OCI-LY7 (cell line): ENCODE results near the gene GRM1. TPM values are rescaled to one million over a fixed set of nuclear protein-coding genes. Genes with fewer than 3 reads are reported as not detected.

Experiments
- BruUV-seq: library from RNA; stranded (reverse); fragments of 400-500 nt; replicated peaks from 2 replicates; lab custom pipeline; 2021; lab: Mats Ljungman, UMichigan
- CTCF ChIA-PET: fragments of 300-600 bp; sonication (Branson Sonifier 250); formaldehyde crosslinking; loops from one replicate; lab custom pipeline; 2022; ENCODE audit warnings: antibody characterized with exemption; ENCODE audit not compliant: unreplicated experiment; lab: Charles Lee
- POLR2A ChIA-PET: fragments of 300-600 bp; sonication (Branson Sonifier 250); formaldehyde crosslinking; loops from one replicate; lab custom pipeline; 2022; ENCODE audit warnings: antibody characterized with exemption; lab: Charles Lee
- DNase-seq: peaks from one replicate; pipeline ENCODE4 v3.0.0-alpha.2; 2015; ENCODE audit warnings: low spot score
- H2AFZ ChIP-seq: fragments of 200-600 bp; sonication (generic), shearing (Covaris generic); 2 replicates; pipeline ENCODE4 v1.6.1; 2014; ENCODE audit warnings: mild to moderate bottlenecking, antibody characterized with exemption, low read length, moderate library complexity
- H3K27ac ChIP-seq: fragments of 200-600 bp; sonication (generic); 2 replicates; pipeline ENCODE4 v1.5.1; 2014; ENCODE audit warnings: mixed run types, low read depth, mild to moderate bottlenecking, moderate library complexity, low read length, inconsistent platforms; ENCODE audit not compliant: poor library complexity, severe bottlenecking
- H3K36me3 ChIP-seq: fragments of 200-600 bp; sonication (generic); 2 replicates; pipeline ENCODE4 v1.6.1; 2014; ENCODE audit warnings: mild to moderate bottlenecking, antibody characterized with exemption, low read length, moderate library complexity, mixed read lengths; ENCODE audit not compliant: insufficient read depth
- H3K4me1 ChIP-seq: fragments of 200-600 bp; sonication (generic); 2 replicates; pipeline ENCODE4 v1.5.1; 2014; ENCODE audit warnings: mild to moderate bottlenecking, low read length; ENCODE audit not compliant: insufficient read depth, poor library complexity, severe bottlenecking
- H3K4me2 ChIP-seq: fragments of 200-600 bp; sonication (generic); 2 replicates; pipeline ENCODE4 v1.6.1; 2014; ENCODE audit warnings: mild to moderate bottlenecking, low read length
- H3K4me3 ChIP-seq: fragments of 200-600 bp; sonication (generic); 2 replicates; pipeline ENCODE4 v1.5.1; 2014; ENCODE audit warnings: mild to moderate bottlenecking, low read depth, low read length; ENCODE audit not compliant: poor library complexity, severe bottlenecking
- H3K79me2 ChIP-seq: fragments of 200-600 bp; sonication (generic); 2 replicates; pipeline ENCODE4 v1.6.1; 2016; ENCODE audit warnings: low read depth, mild to moderate bottlenecking, low read length, moderate library complexity, mixed read lengths; ENCODE audit not compliant: insufficient read depth
- H3K9me2 ChIP-seq: fragments of 200-600 bp; sonication (generic); 2 replicates; pipeline ENCODE4 v1.6.1; 2016; ENCODE audit warnings: mild to moderate bottlenecking, low read length, mixed read lengths; ENCODE audit not compliant: insufficient read depth
- H3K9me3 ChIP-seq: fragments of 200-600 bp; sonication (generic); 2 replicates; pipeline ENCODE4 v1.6.1; 2014; ENCODE audit warnings: mild to moderate bottlenecking, mixed run types, low read length, mixed read lengths
- H4K20me1 ChIP-seq: fragments of 200-600 bp; sonication (generic); 2 replicates; pipeline ENCODE4 v1.6.1; 2014; ENCODE audit warnings: mild to moderate bottlenecking, antibody characterized with exemption, low read length, moderate library complexity, mixed read lengths; ENCODE audit not compliant: insufficient read depth
- EZH2phosphoT487 ChIP-seq: fragments of 200-600 bp; sonication (generic); IDR thresholded peaks from 2 replicates; pipeline ENCODE4 v1.6.1; 2018; ENCODE audit warnings: low read depth, borderline replicate concordance, mild to moderate bottlenecking, mixed run types, antibody characterized with exemption, low read length, moderate library complexity, mixed read lengths
- intact Hi-C: fragments of 100-400 bp; cut with micrococcal nuclease; formaldehyde crosslinking; loops from one replicate; pipeline ENCODE4 v1.10.0; 2022; ENCODE audit not compliant: unreplicated experiment
- total RNA-seq, 2 experiments: library from RNA; depleted of rRNA in 1 of 2; stranded (reverse); fragments of >200 nt in 1 of 2; shearing (Covaris generic) in 1 of 2; gene quantifications; 2 replicates each; pipeline ENCODE4 v1.2.3, GENCODE V29; 2014 to 2022
- TF ChIP-seq, protein P1 (sequence below): fragments of 200-600 bp; sonication (generic); conservative IDR thresholded peaks from 2 replicates; pipeline ENCODE4 v1.5.1; 2014; ENCODE audit warnings: mild to moderate bottlenecking, antibody characterized with exemption, low read length, moderate library complexity, mixed read lengths

GRM1 gene
- total RNA-seq, 2 experiments from 2014 or later = not detected

DNA sequence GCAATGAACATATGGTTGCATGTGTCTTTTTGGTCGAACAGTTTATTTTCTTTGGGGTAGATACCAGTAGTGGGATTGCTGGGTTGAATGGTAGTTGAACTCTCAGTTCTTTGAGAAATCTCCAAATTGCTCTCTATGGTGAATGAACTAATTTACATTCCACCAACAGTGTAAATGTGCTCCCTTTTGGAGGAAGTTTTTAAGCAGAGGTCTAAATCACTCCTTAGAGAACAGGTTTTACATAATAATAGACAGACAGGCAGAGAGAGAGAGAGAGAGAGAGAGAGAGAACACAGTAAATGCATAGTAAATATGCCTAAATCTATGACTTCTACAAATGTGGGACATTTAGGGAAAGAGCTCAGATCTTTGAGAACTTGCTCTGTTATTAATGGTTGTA is 37.6 kb downstream of the GRM1 start:
- CTCF ChIA-PET = no interaction called here
- TF ChIP-seq, protein P1, sequence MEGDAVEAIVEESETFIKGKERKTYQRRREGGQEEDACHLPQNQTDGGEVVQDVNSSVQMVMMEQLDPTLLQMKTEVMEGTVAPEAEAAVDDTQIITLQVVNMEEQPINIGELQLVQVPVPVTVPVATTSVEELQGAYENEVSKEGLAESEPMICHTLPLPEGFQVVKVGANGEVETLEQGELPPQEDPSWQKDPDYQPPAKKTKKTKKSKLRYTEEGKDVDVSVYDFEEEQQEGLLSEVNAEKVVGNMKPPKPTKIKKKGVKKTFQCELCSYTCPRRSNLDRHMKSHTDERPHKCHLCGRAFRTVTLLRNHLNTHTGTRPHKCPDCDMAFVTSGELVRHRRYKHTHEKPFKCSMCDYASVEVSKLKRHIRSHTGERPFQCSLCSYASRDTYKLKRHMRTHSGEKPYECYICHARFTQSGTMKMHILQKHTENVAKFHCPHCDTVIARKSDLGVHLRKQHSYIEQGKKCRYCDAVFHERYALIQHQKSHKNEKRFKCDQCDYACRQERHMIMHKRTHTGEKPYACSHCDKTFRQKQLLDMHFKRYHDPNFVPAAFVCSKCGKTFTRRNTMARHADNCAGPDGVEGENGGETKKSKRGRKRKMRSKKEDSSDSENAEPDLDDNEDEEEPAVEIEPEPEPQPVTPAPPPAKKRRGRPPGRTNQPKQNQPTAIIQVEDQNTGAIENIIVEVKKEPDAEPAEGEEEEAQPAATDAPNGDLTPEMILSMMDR = no peak
- TF ChIP-seq EZH2phosphoT487 = no peak

DNA sequence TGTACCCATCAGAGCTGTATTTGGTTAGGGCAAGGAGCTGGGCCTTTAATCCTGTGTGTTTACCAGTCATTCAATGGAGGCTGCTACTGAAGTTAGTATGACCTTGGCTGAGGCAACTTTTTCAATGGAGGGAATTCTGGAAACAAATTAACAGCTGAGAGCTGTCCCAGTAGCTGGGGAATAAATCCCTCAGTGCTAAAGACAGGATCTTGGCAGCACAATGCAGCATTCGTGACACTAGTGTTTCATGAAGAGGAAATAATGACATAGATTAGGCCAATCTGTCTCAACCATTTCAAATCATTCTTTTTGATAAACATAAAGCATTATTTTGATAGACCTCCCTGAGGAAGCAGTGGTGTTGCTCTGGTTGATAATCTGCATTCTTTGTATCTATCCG is 42.9 kb downstream of the GRM1 start:
- H3K79me2 ChIP-seq = no peaks in the 10 kb centered on the region
- H2AFZ ChIP-seq = no peak overlapping the region
- no peaks in the 10 kb centered on the region for H3K36me3 ChIP-seq
- no peak for DNase-seq
- H3K4me2 ChIP-seq = no peak overlapping the region
- intact Hi-C loops = no loop called here
- POLR2A ChIA-PET = no interaction called here
- no peak overlapping the region for H3K27ac ChIP-seq
- H4K20me1 ChIP-seq = no peaks in the 10 kb centered on the region
- no peaks in the 10 kb centered on the region for H3K4me1 ChIP-seq
- CTCF ChIA-PET = no interaction called here
- BruUV-seq = no TSS peak
- no peaks in the 10 kb centered on the region for H3K9me3 ChIP-seq
- H3K4me3 ChIP-seq = no peak overlapping the region
- H3K9me2 ChIP-seq = no peaks in the 10 kb centered on the region
- TF ChIP-seq, protein P1 = no peak
- TF ChIP-seq EZH2phosphoT487 = no peak

More for the DNA sequence above, 37.6 kb downstream of the GRM1 start:
- POLR2A ChIA-PET = interaction anchor here (0.6 to 0.9 kb wide), 4 partner anchors 12 to 232 kb away, joined by 3 to 4 read pairs (median 3); no protein-coding TSS in a partner anchor
- no peaks in the 10 kb centered on the region for H3K9me2 ChIP-seq
- no peak for DNase-seq
- no peaks in the 10 kb centered on the region for H3K79me2 ChIP-seq
- H2AFZ ChIP-seq = no peak overlapping the region
- no peak overlapping the region for H3K27ac ChIP-seq
- H3K4me2 ChIP-seq = no peak overlapping the region
- intact Hi-C loops = no loop called here
- H3K36me3 ChIP-seq = no peaks in the 10 kb centered on the region
- H3K4me1 ChIP-seq = no peaks in the 10 kb centered on the region
- no peaks in the 10 kb centered on the region for H4K20me1 ChIP-seq
- BruUV-seq = no TSS peak
- H3K4me3 ChIP-seq = no peak overlapping the region
- H3K9me3 ChIP-seq = no peaks in the 10 kb centered on the region

DNA sequence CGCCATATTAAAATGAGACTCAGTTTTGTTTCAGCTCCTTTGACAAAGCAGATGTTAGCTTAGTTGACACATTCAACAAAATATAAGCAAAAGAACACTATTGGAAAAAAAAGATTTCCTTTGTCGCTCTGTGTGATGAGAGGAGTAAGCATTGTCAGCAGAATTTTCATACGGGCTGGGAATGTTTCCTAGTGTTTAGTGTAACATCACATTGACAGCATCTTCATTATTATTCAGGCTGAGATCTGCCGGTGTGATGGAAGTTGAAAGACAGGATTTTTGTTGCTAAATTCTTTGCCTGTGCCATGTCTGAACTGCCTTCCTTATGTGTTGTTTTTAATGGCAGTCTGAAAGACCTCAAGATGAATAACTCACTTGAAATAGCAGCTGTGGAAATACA is 49.1 kb downstream of the GRM1 start:
- no TSS peak for BruUV-seq
- H3K4me2 ChIP-seq = no peak overlapping the region
- no peaks in the 10 kb centered on the region for H3K4me1 ChIP-seq
- no peak overlapping the region for H3K4me3 ChIP-seq
- H3K9me2 ChIP-seq = no peaks in the 10 kb centered on the region
- no peaks in the 10 kb centered on the region for H3K36me3 ChIP-seq
- CTCF ChIA-PET = no interaction called here
- no peak overlapping the region for H2AFZ ChIP-seq
- no peak overlapping the region for H3K27ac ChIP-seq
- H4K20me1 ChIP-seq = no peaks in the 10 kb centered on the region
- POLR2A ChIA-PET = interaction anchor here (0.6 kb wide), 1 partner anchor 11 kb away, joined by 3 read pairs; no protein-coding TSS in a partner anchor
- H3K79me2 ChIP-seq = no peaks in the 10 kb centered on the region
- no peak for TF ChIP-seq EZH2phosphoT487
- TF ChIP-seq, protein P1 = no peak
- no peaks in the 10 kb centered on the region for H3K9me3 ChIP-seq
- no peak for DNase-seq
- intact Hi-C loops = no loop called here
